BLaER1 (cell line): ENCODE data around the gene SLC43A1.
A peak's percentile ranks its signal among the peaks of the same experiment; 100 is the strongest.

ENCODE experiments used
- H3K27ac ChIP-seq: shearing (Covaris generic); formaldehyde crosslinking; 2 replicates; pipeline ENCODE4 v1.8.1; 2022
- H3K27me3 ChIP-seq: shearing (Covaris generic); formaldehyde crosslinking; 2 replicates; pipeline ENCODE4 v1.8.1; 2022
- H3K36me3 ChIP-seq: shearing (Covaris generic); formaldehyde crosslinking; 2 replicates; pipeline ENCODE4 v1.8.1; 2022
- H3K4me1 ChIP-seq: shearing (Covaris generic); formaldehyde crosslinking; 2 replicates; pipeline ENCODE4 v1.8.1; 2022
- H3K4me2 ChIP-seq: shearing (Covaris generic); formaldehyde crosslinking; 2 replicates; pipeline ENCODE4 v1.8.1; 2022
- H3K4me3 ChIP-seq: shearing (Covaris generic); formaldehyde crosslinking; 2 replicates; pipeline ENCODE4 v1.8.1; 2022
- H3K9ac ChIP-seq: shearing (Covaris generic); formaldehyde crosslinking; 2 replicates; pipeline ENCODE4 v1.8.1; 2022
- H3K9me3 ChIP-seq: shearing (Covaris generic); formaldehyde crosslinking; 2 replicates; pipeline ENCODE4 v1.8.1; 2022
- H4K20me1 ChIP-seq: shearing (Covaris generic); formaldehyde crosslinking; 2 replicates; pipeline ENCODE4 v1.8.1; 2022
- Cebpa-rat ChIP-seq: shearing (Covaris generic); IDR thresholded peaks from 2 replicates; pipeline ENCODE4 v1.8.1; 2022

SLC43A1 gene

GRCh38 chr11:57512646-57513451 lies 2.7 kb downstream of the SLC43A1 start:
- peaks cover 25% of the 10 kb centered on the region; the same call in 1 of the 2 replicates for H4K20me1 ChIP-seq
- H3K9me3 ChIP-seq = no peaks in the 10 kb centered on the region
- H3K36me3 ChIP-seq = peaks cover 36% of the 10 kb centered on the region; the same call in 1 of the 2 replicates
- H3K27ac ChIP-seq = 0 out of 2 replicates have a peak overlapping the region, but pooled peaks have one; percentile 88
- no peaks in the 10 kb centered on the region for H3K27me3 ChIP-seq
- H3K4me1 ChIP-seq = peaks cover 50% of the 10 kb centered on the region
- H3K4me2 ChIP-seq = peak overlapping the region; percentile 97
- H3K4me3 ChIP-seq = peak overlapping the region; percentile 88; the same call in 1 of the 2 replicates
- no peak for TF ChIP-seq Cebpa-rat
- peak overlapping the region; percentile 91; the same call in 1 of the 2 replicates for H3K9ac ChIP-seq

- no peak overlapping the region for H3K9ac ChIP-seq
- H3K4me3 ChIP-seq = no peak overlapping the region
- no peaks in the 10 kb centered on the region for H3K9me3 ChIP-seq
- peak overlapping the region; percentile 97; the same call in 1 of the 2 replicates for H3K4me2 ChIP-seq
- no peak for TF ChIP-seq Cebpa-rat
- H3K4me1 ChIP-seq = peaks cover 50% of the 10 kb centered on the region
- H3K27me3 ChIP-seq = no peaks in the 10 kb centered on the region
- H3K27ac ChIP-seq = no peak overlapping the region
- H4K20me1 ChIP-seq = peaks cover 32% of the 10 kb centered on the region; the same call in 1 of the 2 replicates
- peaks cover 46% of the 10 kb centered on the region for H3K36me3 ChIP-seq
Measured at GRCh38 chr11:57511741-57512430, 3.6 kb downstream of the SLC43A1 start.

GRCh38 chr11:57508341-57509170 lies 6.9 kb downstream of the SLC43A1 start:
- H3K9me3 ChIP-seq = no peaks in the 10 kb centered on the region
- H3K9ac ChIP-seq = no peak overlapping the region
- no peak overlapping the region for H3K4me3 ChIP-seq
- peaks cover 77% of the 10 kb centered on the region for H3K36me3 ChIP-seq
- H3K27ac ChIP-seq = no peak overlapping the region
- peaks cover 34% of the 10 kb centered on the region for H3K4me1 ChIP-seq
- no peaks in the 10 kb centered on the region for H3K27me3 ChIP-seq
- peaks cover 63% of the 10 kb centered on the region; the same call in 1 of the 2 replicates for H4K20me1 ChIP-seq
- no peak for TF ChIP-seq Cebpa-rat
- H3K4me2 ChIP-seq = no peak overlapping the region

- Histone ChIP-seq H3K27ac (no peak overlapping the region), H3K4me3 (no peak overlapping the region), H3K4me2 (no peak overlapping the region), H3K27me3 (no peaks in the 10 kb centered on the region), H3K9me3 (no peaks in the 10 kb centered on the region), H4K20me1 (peaks cover 63% of the 10 kb centered on the region), H3K4me1 (peaks cover 13% of the 10 kb centered on the region), H3K9ac (no peak overlapping the region), H3K36me3 (peaks cover 84% of the 10 kb centered on the region)
- no peak for TF ChIP-seq Cebpa-rat
Measured at GRCh38 chr11:57506522-57506921, 9.0 kb downstream of the SLC43A1 start.

GRCh38 chr11:57504511-57504910 lies 11.0 kb downstream of the SLC43A1 start:
- Histone ChIP-seq H4K20me1 (peaks cover 79% of the 10 kb centered on the region), H3K27ac (no peak overlapping the region), H3K4me3 (no peak overlapping the region), H3K4me2 (no peak overlapping the region), H3K27me3 (no peaks in the 10 kb centered on the region), H3K9me3 (no peaks in the 10 kb centered on the region), H3K4me1 (peaks cover 24% of the 10 kb centered on the region), H3K9ac (no peak overlapping the region), H3K36me3 (peaks cover 93% of the 10 kb centered on the region)
- TF ChIP-seq Cebpa-rat = no peak

GRCh38 chr11:57502870-57503269 lies 12.6 kb downstream of the SLC43A1 start:
- peaks cover 96% of the 10 kb centered on the region for H3K36me3 ChIP-seq
- peaks cover 19% of the 10 kb centered on the region for H3K4me1 ChIP-seq
- H3K4me2 ChIP-seq = no peak overlapping the region
- H3K4me3 ChIP-seq = no peak overlapping the region
- no peaks in the 10 kb centered on the region for H3K27me3 ChIP-seq
- no peaks in the 10 kb centered on the region for H3K9me3 ChIP-seq
- H3K9ac ChIP-seq = no peak overlapping the region
- peaks cover 85% of the 10 kb centered on the region for H4K20me1 ChIP-seq
- no peak for TF ChIP-seq Cebpa-rat
- no peak overlapping the region for H3K27ac ChIP-seq

- H3K27ac ChIP-seq = no peak overlapping the region
- no peaks in the 10 kb centered on the region for H3K9me3 ChIP-seq
- H3K9ac ChIP-seq = 0 out of 2 replicates have a peak overlapping the region, but pooled peaks have one; percentile 6
- peaks cover 96% of the 10 kb centered on the region for H3K36me3 ChIP-seq
- H3K27me3 ChIP-seq = no peaks in the 10 kb centered on the region
- H3K4me3 ChIP-seq = no peak overlapping the region
- peaks cover 82% of the 10 kb centered on the region for H4K20me1 ChIP-seq
- no peak for TF ChIP-seq Cebpa-rat
- peaks cover 19% of the 10 kb centered on the region for H3K4me1 ChIP-seq
- H3K4me2 ChIP-seq = no peak overlapping the region
Measured at GRCh38 chr11:57502376-57502775, 13.1 kb downstream of the SLC43A1 start.

- no peak overlapping the region for H3K4me2 ChIP-seq
- no peaks in the 10 kb centered on the region for H3K9me3 ChIP-seq
- H3K36me3 ChIP-seq = peaks cover 96% of the 10 kb centered on the region
- H3K27ac ChIP-seq = no peak overlapping the region
- TF ChIP-seq Cebpa-rat = no peak
- 0 out of 2 replicates have a peak overlapping the region, but pooled peaks have one; percentile 6 for H3K9ac ChIP-seq
- H3K4me1 ChIP-seq = peaks cover 19% of the 10 kb centered on the region
- H4K20me1 ChIP-seq = peaks cover 78% of the 10 kb centered on the region
- no peak overlapping the region for H3K4me3 ChIP-seq
- H3K27me3 ChIP-seq = no peaks in the 10 kb centered on the region
Measured at GRCh38 chr11:57501953-57502352, 13.5 kb downstream of the SLC43A1 start.

GRCh38 chr11:57500926-57501325 lies 14.6 kb downstream of the SLC43A1 start:
- Histone ChIP-seq H3K9ac (no peak overlapping the region), H3K36me3 (peaks cover 96% of the 10 kb centered on the region), H3K4me2 (peak overlapping the region; percentile 88; the same call in 1 of the 2 replicates), H3K9me3 (no peaks in the 10 kb centered on the region), H3K27me3 (no peaks in the 10 kb centered on the region), H4K20me1 (peaks cover 68% of the 10 kb centered on the region), H3K4me1 (peaks cover 19% of the 10 kb centered on the region), H3K27ac (no peak overlapping the region), H3K4me3 (no peak overlapping the region)
- TF ChIP-seq Cebpa-rat = no peak
